Measurements from ENCODE around the gene DIAPH2.

DIAPH2 gene

GRCh38 chrX:96684339-96685209, at the start of gene DIAPH2:
Gene DIAPH2 (plus strand): TSS chrX:96684842.
- H3K4me3 ChIP-seq (ENCODE audit: control insufficient read depth, low read depth, low read length): peak within 1 kb of the TSS; percentile 72
- TF ChIP-seq, protein P1, sequence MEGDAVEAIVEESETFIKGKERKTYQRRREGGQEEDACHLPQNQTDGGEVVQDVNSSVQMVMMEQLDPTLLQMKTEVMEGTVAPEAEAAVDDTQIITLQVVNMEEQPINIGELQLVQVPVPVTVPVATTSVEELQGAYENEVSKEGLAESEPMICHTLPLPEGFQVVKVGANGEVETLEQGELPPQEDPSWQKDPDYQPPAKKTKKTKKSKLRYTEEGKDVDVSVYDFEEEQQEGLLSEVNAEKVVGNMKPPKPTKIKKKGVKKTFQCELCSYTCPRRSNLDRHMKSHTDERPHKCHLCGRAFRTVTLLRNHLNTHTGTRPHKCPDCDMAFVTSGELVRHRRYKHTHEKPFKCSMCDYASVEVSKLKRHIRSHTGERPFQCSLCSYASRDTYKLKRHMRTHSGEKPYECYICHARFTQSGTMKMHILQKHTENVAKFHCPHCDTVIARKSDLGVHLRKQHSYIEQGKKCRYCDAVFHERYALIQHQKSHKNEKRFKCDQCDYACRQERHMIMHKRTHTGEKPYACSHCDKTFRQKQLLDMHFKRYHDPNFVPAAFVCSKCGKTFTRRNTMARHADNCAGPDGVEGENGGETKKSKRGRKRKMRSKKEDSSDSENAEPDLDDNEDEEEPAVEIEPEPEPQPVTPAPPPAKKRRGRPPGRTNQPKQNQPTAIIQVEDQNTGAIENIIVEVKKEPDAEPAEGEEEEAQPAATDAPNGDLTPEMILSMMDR (IDR thresholded peaks at IDR 0.05; ENCODE audit: control insufficient read depth, insufficient read depth, low read depth, low read length, missing control alignments): no peak
- peak; percentile 31 for DNase-seq (ENCODE audit: low read depth)

GRCh38 chrX:96650023-96650422, 34.6 kb upstream of the DIAPH2 start:
- DNase-seq (ENCODE audit: low read depth): no peak
- TF ChIP-seq, protein P1 (IDR thresholded peaks at IDR 0.05; ENCODE audit: control insufficient read depth, insufficient read depth, low read depth, low read length, missing control alignments): no peak
- no peak overlapping the region for H3K4me3 ChIP-seq (ENCODE audit: control insufficient read depth, low read depth, low read length)

DNA sequence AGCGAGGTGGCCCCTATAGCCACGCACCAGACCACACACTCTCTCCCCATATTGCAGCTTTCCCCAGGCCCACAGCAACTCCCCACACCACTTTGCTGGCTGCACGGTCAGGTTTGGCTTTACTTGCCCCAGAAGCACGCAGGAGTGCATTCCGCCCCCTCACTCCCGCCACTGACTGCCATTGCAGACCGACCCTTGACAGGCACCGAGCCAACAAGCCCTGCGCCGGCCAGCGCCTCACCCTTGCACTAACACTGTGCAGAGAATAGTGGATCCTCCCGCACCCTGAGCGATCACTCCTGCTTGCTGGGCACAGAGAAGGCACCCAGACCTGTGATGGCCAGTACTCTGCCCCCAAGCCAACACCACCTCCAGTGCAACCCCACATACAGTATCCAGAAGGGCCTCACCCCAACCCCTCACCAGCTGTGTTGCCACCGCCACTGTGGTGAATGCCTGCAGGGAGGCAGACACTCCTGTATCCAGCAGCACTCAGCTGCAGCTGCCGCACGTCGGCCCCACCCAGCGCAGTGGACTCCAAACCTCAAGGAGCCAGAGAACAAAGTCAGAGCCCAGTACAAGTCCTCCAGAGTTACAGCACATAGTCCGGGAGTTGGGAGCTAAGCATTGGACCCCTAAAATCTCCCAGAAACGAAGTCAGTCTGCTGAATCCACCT, 28.6 kb upstream of the DIAPH2 start:
- TF ChIP-seq, protein P1 (IDR thresholded peaks at IDR 0.05; ENCODE audit: control insufficient read depth, insufficient read depth, low read depth, low read length, missing control alignments): no peak
- H3K4me3 ChIP-seq (ENCODE audit: control insufficient read depth, low read depth, low read length): no peak overlapping the region
- no peak for DNase-seq (ENCODE audit: low read depth)

GRCh38 chrX:96682516-96682915, 2.1 kb upstream of the DIAPH2 start:
- no peak for DNase-seq (ENCODE audit: low read depth)
- H3K4me3 ChIP-seq (ENCODE audit: control insufficient read depth, low read depth, low read length): no peak overlapping the region
- TF ChIP-seq, protein P1 (IDR thresholded peaks at IDR 0.05; ENCODE audit: control insufficient read depth, insufficient read depth, low read depth, low read length, missing control alignments): no peak

DNA sequence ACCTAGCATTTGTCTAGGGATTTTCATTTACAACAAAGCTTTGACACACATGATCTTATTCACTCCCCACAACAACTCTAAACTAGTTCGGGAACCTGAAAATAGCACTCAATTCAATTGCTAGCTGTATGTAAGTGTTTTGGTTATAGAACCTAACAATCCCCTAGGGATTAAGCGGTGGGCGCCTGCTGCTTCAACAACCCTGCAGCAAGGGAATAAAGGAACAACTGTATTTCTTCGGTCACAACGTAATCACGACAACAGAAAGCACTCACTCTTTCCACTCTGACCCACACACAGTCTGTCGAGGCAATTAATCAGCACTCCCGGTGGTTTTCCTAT, 674 bp upstream of the DIAPH2 start:
- H3K4me3 ChIP-seq (ENCODE audit: control insufficient read depth, low read depth, low read length): peak overlapping the region; percentile 72
- DNase-seq (ENCODE audit: low read depth): no peak
- TF ChIP-seq, protein P1 (IDR thresholded peaks at IDR 0.05; ENCODE audit: control insufficient read depth, insufficient read depth, low read depth, low read length, missing control alignments): no peak

DNA sequence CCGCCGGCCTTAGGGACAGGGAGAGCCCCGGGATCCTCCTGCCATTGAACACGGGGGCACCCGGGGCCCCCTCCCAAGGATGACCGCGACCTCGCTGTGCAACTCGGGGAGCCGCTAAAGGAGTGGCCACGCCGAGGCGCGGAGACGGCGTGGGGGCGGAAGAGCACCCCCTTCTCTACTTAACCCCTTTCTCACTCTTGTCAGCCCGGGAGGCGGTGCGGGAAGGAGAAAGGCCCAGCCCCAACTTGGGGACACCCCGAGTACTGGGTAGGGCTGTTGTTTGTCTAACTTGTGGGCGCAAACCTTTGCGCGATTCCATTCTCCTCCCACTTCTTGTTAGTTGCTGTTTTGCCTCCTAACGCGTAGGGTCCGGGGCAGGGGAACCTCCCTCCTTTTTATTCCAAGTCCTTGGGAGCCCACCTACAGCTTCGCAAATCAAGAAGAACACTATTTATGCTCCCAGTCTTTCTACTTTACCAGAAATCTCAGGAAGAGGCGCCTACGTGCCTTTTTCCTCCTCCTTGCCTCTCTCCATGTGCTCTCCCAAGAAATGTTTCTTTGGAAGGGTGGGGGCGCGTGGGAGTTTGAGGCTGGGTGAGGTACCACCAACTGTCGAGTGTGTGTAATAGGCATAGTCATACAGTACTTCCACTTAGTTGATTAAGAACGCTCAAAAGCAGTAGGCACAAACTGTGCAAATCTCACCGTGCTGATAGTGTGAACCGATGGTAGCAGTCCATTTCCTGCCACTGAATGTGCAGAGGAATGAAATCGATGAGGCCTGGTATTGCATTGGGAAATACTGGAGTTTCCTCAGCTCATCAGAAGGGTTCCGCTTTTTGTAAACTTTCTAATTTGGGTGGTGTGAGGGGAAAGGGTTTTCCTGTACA, 813 bp downstream of the DIAPH2 start:
- no peak for DNase-seq (ENCODE audit: low read depth)
- TF ChIP-seq, protein P1 (IDR thresholded peaks at IDR 0.05; ENCODE audit: control insufficient read depth, insufficient read depth, low read depth, low read length, missing control alignments): no peak
- peak overlapping the region; percentile 72 for H3K4me3 ChIP-seq (ENCODE audit: control insufficient read depth, low read depth, low read length)
